HG03442 (cell line): ENCODE data around the gene KLKB1.

Source experiments
- ATAC-seq: cut with Tn5 transposase; IDR thresholded peaks from one replicate; pipeline ENCODE4 v1.9.1; 2021; ENCODE audit warnings: mild to moderate bottlenecking, moderate library complexity; ENCODE audit not compliant: unreplicated experiment

KLKB1 gene

GRCh38 chr4:186227221-186227620, at the start of gene KLKB1:
TSS of gene KLKB1 (plus strand) at chr4:186227507. CDS start at chr4:186228196, 689 bp downstream.
- no peak for ATAC-seq

GRCh38 chr4:186188107-186188506, 39.2 kb upstream of the KLKB1 start:
- no peak for ATAC-seq

- ATAC-seq: no peak
Measured at GRCh38 chr4:186189656-186190055, 37.7 kb upstream of the KLKB1 start.

DNA sequence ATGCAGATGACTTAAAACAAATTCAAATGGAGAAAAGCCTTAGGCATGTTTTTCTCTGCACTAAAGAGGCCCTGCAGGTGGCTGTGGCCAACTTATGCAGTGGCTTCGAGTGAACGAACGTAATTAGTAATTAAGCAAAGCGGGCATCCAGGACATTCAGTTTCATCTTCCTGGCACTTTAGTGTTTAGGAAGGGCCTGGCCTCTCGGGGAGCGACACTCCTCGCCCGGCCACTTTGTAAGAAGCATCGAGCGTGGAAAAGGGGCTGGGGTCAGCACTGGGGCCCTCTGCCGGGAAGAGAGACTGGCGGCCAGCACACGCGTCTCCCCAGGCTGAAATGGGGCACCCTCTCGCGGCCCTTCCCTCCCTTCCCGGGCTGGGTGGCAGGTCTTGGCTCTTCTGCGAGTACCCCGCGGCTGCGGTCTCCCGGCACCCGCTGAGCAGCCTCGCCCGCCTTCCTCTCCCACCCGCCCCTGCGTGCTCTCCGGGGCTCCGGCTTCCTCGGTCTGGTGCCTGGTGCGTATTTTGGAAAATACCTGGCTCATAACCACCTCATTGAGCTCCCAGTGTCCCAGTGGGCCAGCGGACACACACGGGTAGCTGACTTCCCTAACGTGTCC, 36.6 kb upstream of the KLKB1 start:
- peak; percentile 26 for ATAC-seq

- peak; percentile 85 for ATAC-seq
Measured at GRCh38 chr4:186191200-186192065, 35.9 kb upstream of the KLKB1 start, which contains the start of gene CYP4V2. TSS of gene CYP4V2 (plus strand) at chr4:186191567. CDS start at chr4:186191824, 257 bp downstream.

DNA sequence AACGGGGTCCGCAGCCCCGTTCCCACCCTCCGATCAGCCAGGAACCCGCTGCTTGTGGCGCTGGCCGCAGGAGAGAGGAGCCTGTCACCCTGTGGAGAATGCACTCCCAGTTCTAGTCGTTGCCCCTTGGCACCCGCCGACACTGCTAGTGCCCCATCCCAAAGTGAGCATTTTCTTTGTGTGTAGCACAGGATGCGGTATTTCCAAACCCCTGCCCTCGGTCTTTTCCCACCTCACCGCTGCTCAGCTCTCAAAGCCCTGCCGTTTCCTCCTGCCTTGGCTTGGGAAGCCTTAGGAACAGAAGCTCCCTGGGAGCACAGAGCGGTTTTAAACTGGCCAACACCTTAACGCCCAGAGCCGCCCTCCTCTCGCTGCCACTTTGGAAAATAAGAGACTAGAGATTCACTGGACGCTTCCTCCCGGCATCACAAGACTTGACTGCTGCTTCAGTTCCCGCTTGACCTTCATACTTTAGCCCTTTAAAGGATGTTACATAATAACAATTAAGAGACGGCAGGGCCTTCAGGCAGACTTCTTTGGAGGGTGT, 35.2 kb upstream of the KLKB1 start:
- no peak for ATAC-seq

- ATAC-seq: no peak
Measured at GRCh38 chr4:186193851-186194250, 33.5 kb upstream of the KLKB1 start.

DNA sequence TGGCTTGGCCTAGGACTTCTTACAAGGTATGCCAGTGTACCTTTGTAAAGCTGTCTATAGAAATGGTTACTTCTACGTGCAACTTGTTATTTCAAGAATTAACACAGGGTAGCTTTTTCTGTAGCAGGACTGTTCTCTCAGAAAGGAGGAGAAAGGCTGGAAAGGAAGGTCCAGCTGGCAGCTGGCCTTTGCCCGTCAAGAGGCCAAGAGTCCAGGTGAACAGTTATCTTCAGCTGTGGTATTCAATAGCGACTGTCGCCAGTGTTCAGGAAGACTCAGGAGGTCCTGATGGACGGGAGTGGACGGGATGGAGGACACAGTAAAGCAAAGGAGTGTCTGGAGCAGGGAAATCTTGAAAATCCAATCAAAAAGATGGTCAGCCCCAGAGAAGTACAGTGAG, 31.2 kb upstream of the KLKB1 start:
- ATAC-seq: no peak

DNA sequence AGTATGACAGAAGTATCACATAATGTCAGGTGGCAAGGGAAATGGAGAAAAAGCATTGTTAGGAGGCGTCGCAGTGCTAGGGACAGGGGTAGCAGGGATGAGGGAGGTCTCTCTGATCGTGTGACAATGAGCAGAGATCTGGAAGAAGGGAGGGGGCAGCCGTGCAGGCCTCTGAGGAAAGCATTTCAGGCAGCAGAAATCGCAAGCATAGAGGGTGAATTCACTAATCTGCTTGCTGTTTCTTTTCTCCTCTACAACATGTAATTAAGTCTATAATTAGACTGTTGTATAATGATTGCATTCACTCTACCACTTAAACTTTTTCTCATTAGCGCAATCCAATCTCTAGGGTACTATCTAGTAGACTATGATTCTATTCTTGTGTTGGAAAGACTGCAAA, 26.8 kb upstream of the KLKB1 start:
- ATAC-seq: no peak

- ATAC-seq: no peak
Measured at GRCh38 chr4:186201010-186201409, 26.3 kb upstream of the KLKB1 start.

DNA sequence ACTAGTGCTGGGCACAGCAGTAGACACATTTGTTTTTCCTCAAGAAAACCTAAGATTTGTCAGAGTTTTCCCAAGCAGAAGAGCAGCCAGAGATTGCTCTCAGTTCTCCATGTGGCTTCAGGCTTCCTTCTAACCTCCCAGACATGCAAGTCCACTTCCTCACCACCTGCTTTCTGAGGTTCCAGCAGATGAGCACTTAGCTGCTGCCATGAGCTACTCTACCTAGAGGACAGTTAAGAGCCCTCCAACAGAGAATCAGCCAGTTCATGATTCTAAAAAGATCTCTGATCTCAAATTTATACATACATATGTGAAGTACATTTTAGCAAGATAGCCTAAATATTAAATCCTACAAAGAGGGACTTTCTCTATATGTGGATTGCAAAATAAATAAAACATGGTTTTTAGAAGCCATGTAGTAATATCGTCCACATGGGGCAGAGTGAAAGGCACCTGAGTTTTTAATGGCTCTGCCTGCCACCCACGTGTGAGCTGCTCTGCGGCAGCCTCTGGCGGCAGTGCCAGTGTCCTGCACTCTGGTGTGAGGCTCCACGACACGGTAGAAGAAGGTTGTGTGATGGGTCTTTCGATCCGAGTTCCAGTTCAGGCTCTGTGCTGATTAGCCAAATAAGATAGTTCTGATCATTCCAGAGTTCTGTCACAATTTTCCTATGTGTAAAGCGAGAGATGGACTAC, 25.6 kb upstream of the KLKB1 start:
- peak; percentile 100 for ATAC-seq

- ATAC-seq: no peak
Measured at GRCh38 chr4:186202490-186203140, 24.7 kb upstream of the KLKB1 start.

GRCh38 chr4:186203406-186203805, 23.9 kb upstream of the KLKB1 start:
- no peak for ATAC-seq

DNA sequence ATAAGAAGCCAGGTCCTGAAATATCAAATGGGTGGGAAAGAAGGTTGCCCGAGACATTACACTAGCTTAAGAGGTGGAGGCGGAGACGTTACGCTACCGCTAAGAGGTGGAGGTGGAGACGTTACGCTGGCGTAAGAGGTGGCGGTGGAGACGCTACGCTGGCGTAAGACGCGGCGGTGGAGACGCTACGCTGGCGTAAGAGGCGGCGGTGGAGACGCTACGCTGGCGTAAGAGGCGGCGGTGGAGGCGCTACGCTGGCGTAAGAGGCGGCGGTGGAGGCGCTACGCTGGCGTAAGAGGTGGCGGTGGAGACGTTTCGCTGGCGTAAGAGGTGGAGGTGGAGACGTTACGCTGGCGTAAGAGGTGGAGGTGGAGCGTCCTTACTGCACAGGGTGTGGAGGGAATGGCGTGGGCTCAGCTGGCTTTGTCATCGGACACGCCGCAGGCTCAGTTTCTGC, 23.2 kb upstream of the KLKB1 start:
- no peak for ATAC-seq

- no peak for ATAC-seq
Measured at GRCh38 chr4:186204686-186205085, 22.6 kb upstream of the KLKB1 start.

DNA sequence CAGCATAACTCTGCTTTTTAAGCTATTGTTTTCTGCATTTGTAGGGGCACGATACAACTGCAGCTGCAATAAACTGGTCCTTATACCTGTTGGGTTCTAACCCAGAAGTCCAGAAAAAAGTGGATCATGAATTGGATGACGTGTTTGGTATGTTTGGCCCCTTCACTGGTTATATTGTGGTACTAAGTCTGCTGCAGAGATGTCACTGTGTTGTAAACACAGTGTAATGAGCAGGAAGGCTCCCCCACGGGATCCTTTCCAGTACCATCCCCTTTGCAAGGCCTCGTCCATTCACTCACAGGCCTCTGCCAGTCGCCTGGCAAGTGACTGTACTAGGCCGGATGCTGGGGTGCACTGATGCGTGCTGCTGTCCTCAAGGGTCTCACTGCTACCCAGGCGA, 22.2 kb upstream of the KLKB1 start:
- ATAC-seq: no peak

DNA sequence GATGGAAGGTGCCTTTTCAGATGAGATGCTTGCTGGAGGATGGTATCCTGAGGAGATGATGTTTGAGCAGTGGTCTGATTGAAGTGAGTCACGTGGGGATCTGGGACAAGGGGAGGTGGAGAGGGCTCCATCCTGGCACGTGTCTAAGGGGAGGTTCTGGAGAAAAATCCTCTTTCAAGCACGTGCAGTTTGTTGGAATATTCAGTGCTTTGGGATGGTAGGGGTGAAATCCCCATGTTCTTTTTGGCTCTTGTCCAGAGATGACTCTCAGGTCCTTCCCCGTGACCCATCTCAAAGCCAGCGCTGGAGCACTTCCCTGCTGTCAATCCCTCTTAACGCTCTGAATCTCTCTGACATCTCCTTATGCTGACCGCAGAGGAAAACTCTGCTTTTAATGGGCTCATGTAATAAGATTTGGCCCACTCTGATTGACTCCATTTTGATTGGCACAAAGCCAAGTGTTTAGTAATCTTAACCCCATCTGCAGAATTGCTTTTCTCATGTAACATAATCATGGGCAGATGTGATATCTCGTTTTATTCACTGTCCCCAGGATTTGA, 10.8 kb upstream of the KLKB1 start:
- ATAC-seq: no peak

GRCh38 chr4:186217733-186218293, 9.5 kb upstream of the KLKB1 start:
- no peak for ATAC-seq

DNA sequence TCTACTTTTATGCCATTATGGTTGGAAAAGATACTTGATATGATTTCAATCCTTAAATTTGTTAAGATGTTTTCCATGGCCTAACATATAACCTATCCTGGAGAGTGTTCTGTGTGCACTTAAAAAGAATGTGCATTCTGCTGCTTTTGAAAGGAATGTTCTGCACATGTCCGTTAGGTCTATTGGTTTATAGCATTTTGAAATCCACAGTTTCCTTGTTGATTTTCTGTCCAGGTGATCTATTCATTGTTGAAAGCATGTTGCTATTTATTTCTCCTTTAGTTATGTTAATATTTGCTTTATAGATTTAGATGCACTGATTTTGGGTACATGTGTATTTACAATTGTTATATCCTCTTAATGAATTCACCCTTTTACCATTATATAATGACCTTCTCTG, 5.7 kb upstream of the KLKB1 start:
- no peak for ATAC-seq

GRCh38 chr4:186225848-186226247, 1.5 kb upstream of the KLKB1 start:
- ATAC-seq: no peak
